Left forelimb (tissue), 1 donor: ENCODE measurements around the gene LYPD3.

Source experiments
- DNase-seq: peaks from one replicate; pipeline ENCODE4 v3.0.0-alpha.2; 2018; ENCODE audit warnings: low spot score

The LYPD3 gene

GRCh38 chr19:43485951-43486350 lies 20.5 kb upstream of the LYPD3 start:
- no peak for DNase-seq

GRCh38 chr19:43483281-43483680 lies 17.9 kb upstream of the LYPD3 start:
- DNase-seq: no peak

GRCh38 chr19:43482193-43482592 lies 16.8 kb upstream of the LYPD3 start:
- DNase-seq: no peak

DNA sequence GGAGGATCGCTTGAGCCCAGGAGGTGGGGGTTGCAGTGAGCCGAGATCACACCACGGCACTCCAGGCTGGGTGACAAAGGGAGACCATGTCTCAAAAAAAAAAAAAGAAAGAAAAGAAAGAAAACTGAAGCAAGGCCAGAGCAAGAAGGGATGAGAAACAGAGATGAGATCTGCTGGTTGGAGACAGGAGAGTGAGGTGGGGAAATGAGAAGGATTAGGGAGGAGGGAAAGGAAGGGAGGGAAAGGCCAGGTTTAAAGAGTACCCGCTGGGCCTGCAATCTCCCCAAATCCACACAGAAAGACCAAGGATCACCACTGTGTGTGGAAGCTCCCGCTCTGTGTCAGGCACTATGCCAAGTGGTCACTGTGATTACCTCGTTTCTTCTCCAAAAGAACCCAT lies 16.3 kb upstream of the LYPD3 start:
- DNase-seq: no peak

- DNase-seq: no peak
Observed at GRCh38 chr19:43480574-43480973, 15.2 kb upstream of the LYPD3 start.

- DNase-seq: no peak
Observed at GRCh38 chr19:43479961-43480561, 14.7 kb upstream of the LYPD3 start.

DNA sequence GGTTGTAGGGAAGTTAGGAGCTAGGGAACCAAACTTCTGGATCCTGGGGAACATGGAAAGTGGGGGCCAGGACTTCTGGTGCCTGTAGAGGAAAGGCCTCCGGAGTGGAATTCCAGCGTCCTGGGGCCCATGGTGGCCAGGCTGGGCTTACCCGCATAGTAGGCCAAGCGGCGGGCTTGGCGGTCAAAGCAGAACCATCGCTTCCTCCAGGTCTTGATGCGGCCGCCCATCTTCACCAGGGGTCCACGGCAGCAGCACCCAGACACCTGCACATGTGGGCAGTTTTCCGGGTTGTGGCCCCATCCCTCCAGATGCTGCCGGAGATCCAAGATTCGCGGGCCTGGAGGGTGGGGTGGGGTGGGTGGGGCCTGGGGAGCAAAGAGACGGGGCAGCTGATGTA lies 13.8 kb upstream of the LYPD3 start:
- no peak for DNase-seq

GRCh38 chr19:43478323-43478722 lies 12.9 kb upstream of the LYPD3 start:
- DNase-seq: no peak

- DNase-seq: no peak
Observed at GRCh38 chr19:43476606-43477005, 11.2 kb upstream of the LYPD3 start.

DNA sequence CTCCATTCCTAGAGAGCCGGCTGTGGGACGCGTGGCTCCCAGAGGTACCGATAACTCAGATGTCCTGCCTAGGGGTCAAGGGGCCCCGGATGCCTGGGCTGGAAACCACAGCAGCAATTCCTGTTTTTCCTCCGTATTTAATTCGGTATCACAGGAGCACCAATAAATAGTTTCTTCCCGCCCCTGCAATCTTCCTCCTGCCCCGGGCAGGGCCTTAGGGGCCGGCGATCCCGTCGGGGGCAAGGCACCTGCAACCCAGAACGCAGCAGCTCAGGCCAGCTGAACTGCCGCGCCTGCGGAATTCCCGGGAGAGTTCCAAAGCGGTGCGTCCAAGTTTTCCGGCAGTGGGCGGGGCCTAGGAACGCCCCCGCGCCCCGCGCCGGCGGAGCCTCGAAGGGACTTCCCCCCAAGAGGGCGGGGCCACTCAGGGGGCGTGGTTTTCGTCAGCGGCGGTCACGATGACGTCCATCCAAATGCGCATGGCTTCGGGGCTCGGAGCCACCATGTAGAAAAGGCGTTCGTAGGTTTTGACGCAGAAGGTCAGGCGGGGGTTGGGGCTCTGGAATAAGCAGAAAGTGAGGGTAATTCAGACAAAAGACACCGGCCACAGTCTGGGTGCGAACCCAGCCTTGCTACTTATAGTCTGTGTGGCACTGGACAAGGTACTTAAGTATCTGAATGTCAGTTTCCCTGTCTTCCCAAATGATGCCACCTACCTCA lies 9.7 kb upstream of the LYPD3 start:
- peak; percentile 96 for DNase-seq

GRCh38 chr19:43474487-43474886 lies 9.1 kb upstream of the LYPD3 start:
- DNase-seq: no peak

GRCh38 chr19:43471091-43471490 lies 5.7 kb upstream of the LYPD3 start:
- no peak for DNase-seq

- no peak for DNase-seq
Observed at GRCh38 chr19:43470288-43470687, 4.9 kb upstream of the LYPD3 start.

DNA sequence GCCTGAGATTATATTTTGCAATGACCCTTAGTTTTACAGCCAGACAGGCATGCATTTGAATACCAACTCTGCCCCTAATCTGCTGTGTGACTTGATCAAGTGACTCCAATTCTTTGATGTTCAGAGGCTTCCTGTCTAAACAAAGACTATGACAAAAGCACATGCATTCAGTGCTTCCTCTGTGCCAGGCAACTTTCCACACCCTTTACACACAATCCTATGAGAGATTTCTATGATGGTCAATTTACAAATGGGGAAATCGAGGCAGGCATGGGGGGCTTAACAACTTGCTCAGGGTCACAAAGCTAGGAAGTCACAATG lies 3.7 kb upstream of the LYPD3 start:
- DNase-seq: no peak

DNA sequence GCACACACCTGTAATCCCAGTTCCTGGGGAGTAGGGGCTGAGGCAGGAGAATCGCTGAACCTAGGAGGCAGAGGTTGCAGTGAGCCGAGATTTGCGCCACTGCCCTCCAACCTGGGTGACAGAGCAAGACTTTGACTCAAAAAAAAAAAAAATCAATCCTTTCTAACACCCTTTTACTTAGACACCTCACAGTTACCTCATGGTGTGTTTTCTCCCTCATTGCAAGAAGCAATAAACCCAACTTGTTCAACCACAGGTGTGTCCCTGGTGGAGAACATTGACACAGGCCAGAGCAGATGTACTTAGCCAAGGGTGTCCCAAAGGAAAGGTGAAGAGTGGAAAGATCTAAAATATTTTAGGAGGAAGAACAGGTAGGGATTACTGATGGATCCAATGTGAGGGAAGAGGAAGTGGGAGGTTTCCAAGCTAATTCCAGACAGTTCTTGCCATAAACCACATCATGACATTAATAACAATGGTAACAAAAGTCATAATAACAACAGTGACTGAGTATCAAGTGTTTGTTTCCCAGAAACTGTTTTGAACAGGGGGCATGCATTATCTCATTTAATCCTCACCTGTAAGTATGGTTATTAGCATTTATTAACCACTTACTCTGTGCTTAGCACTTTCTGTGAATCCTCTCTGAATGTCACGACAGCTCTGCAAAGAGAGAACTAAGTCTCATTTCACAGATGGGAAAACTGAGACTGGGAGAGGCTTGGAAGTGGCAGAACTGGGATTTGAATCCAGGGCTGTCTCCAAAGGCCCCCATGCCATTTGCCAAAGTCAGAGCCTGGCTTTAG lies 3.1 kb upstream of the LYPD3 start:
- DNase-seq: no peak

DNA sequence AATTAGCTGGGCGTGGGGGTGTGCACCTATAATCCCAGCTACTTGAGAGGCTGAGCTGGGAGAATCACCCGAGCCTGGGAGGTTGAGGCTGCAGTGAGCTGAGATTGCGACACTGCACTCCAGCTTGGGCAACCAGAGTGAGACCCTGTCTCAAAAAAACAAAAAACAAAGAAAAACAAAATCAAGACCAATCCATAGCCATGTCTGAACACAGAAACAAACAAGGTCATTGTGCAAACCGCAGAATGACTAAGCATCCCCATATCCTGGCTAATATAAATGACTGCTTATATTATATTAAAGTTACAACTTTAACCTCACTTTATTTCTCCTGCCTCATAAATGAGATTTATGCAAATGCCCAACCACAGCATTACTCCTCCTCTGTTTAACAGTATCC lies 2.3 kb upstream of the LYPD3 start:
- DNase-seq: no peak

DNA sequence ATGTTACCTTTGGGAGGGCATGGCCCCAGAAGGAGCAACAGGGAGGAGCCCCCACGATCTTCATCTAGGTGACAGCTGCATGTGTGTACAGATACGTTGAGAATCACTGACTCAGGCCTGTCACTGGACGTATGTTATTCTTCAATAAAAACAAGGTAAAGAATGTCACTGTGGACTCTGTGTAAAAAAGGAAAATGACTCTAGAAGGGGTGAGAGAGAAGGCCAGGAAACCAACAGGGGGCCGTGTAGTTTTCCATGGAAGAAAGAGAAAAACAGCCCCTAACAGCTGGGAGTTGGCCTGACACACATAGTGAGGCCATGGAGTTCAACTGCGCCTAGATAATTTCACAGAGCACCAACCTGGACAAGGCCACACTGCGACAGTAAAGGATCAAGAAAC lies 1.9 kb upstream of the LYPD3 start:
- DNase-seq: no peak

DNA sequence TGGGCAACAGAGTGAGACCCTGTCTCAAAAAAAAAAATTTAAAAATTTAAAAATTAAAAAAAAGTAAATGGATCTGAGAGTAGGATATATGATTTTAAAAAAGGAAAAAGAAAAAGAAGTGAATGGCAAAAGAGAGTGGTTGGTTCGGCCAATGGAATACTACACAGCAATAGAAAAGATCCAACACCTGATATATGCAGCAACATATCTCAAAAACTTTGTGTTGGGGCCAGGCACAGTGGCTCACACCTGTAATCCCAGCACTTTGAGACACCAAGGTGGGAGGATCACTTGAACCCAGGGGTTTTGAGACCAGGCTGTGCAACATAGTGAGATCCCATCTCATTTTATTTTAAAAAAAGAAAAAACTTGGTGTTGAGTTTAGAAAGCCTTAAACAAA lies 1.4 kb upstream of the LYPD3 start:
- no peak for DNase-seq

DNA sequence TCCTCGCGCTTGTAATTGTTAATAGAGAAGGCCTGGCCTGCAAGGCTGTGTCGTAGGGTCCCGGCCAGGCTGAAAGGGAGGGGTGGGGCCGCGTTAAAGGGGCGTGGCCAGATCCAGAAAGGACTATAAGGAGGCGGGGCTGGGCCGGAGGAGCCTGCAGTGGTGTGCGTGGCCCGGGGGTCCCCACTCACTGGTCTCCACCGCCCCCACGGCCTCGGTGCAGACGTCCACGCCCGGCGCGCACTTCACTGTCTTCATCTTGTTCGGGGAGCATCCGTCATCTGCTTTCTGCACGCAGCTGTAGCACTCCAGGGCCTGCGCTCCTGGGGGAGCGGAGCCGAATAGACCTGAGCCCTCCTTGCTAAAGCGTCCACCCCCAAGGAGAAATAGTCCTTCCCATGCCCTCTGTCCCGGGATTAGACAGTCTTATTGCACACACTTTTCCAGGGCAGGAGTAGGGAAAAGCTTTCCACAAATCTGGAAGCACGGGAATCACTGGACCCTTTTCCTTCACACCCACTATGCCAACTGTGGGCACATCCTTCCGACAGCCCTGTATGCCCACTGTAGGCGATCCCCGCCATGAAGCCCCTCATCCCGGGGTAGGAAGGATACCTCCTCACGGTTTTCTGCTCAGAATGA lies 1.2 kb downstream of the LYPD3 start:
- no peak for DNase-seq

DNA sequence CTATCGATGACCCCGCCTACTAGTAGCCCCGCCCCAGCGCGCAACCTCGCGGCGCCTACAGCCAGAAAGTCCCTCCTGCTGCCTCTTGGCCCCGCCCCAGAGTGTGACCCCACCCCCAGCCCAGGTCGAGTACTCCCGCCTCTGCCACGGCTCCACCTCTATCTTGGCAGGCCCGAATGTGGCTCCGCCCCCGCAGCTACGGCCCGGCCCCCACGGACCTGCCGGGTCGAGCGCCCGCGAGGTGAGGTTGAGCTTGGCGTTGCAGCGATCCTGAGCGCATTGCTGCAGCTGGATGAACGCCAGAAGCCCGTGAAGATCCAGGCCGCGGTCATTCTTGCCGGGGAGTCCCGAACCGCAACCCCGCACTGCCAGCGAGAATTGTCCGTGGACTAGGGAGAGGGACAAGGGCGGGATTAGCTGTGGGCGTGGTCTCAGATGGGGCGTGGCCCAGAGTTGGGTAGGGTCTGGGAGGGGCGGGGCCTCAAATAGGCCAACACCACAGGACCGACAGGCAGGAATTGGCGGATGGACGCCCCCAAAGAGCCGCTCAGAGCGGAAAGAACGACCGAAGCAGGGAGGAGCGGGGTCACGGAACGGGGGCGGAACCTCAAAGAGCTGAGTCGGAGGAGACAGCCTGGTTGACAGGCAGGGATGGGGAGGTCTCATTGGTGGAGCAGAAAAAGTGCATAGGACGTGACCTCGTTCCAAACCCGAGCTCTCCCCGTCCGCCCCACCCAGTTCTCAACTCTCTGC lies 1.9 kb downstream of the LYPD3 start:
- peak; percentile 96 for DNase-seq

DNA sequence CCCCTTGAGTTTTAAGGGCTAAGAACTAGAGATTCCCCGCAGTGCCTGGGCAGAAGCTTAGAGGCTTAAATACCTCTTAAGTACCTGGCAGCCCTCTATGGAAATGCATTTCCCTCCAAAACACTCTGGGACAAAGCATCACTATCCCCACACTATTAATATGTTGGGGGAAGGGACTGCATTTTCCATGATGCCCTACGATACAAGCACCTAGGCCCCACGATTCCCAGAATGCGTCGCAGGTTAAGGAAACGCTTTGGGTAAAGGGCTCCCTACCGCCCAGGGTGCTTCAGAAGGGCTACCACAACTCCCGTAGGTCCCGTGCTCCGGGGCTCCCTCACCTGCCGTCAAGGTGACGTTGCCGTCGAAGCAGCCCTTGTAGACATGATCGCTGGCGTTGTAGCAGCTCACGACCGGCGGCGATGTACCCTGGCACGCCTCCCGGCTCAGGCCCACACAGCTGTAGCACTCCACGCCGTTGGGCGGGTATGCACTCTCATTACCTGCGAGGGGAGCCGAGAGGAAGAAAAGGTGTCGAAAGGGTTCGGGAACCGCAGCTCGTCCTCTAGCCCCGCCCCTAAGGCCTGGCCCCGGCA lies 2.5 kb downstream of the LYPD3 start:
- DNase-seq: no peak

DNA sequence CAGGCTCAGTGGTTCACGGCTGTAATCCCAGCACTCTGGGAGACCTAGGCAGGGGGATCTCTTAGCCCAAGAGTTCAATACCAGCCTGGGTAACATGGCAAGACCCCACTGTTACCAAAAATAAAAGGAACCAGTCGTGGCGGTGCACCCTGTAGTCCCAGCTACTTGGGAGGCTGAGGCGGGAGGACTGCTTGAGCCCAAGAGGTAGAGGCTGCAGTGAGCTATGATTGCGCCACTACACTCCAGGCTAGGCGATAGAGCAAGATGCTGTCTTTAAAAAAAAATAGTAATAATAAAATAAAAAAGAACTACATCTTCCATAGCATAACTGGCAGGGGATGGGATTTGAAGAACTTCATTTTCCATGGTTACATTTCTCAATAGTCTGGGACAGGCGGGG lies 3.0 kb downstream of the LYPD3 start:
- no peak for DNase-seq
